NCI-H146 treated with DMSO at 0.1 percent for 48 hours (cell line): ENCODE measurements around the gene STAT5B.
"Not testable (repeated sequence)": the region's sequence is repeated elsewhere in the genome, so short reads cannot be mapped to it uniquely, and the experiment has no call there.

Experiments
- DNase-seq: peaks from one replicate; lab custom pipeline; 2025; ENCODE audit not compliant: unreplicated experiment; lab: John Stamatoyannopoulos, UW

STAT5B gene

GRCh38 chr17:42198897-42199296 is 77.3 kb downstream of the STAT5B start:
- no peak for DNase-seq

GRCh38 chr17:42197564-42198156 is 78.5 kb downstream of the STAT5B start:
- no peak for DNase-seq

GRCh38 chr17:42193969-42194899 is 82.0 kb downstream of the STAT5B start, which contains the start of gene GHDC:
TSS of gene GHDC (minus strand) at chr17:42194494. CDS start at chr17:42193581, 913 bp downstream.
- peak; percentile 76 for DNase-seq

- DNase-seq, result no peak
Observed at GRCh38 chr17:42193216-42193968, 82.8 kb downstream of the STAT5B start.

DNA sequence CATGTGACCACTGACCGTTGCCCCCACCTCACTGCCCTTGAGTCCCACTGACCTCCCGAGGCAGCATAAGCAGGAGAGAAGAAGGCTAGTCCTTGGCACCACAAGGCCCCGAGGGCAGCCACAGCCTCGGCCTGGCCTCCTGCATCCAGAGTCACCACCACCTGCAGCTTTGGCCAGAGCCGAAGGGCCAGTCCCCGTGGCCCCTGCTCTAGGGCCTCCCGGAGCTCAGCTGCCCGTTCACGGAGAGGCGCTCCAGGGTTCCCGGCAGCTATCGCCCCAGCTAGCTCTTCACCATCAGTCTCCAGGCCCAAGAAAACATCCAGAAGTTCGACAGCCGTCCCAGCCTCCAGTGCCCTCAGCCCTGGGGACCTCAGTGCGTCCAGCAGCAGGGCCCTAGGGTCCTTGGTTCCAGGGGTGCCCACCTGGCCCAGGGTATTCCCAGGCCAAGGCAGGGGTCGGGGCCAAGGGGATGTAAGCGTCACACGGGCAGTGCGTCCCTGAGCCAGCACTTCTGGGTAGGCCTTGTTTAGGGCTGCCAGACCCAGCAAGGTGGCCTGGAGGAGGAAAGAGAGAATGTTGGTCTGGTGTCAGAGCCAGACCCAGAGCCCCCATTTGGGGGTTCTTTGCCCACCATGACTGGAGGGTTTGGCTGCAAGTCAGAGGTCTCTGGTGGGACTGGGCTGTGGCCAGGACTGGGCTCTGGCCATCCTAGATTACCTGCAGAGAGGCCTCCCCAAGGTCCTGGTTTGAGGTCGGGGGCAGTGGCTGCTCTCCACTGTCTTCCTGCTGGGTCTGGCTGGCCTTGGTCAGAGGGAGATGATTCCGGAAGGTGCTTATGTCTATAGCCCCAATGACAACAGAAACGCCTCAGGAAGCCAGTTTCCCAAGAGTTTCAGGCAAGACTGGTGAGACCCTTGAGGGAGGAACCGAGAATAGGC is 83.7 kb downstream of the STAT5B start:
- DNase-seq, result no peak

GRCh38 chr17:42191275-42191608 is 84.9 kb downstream of the STAT5B start:
- no peak for DNase-seq

GRCh38 chr17:42190491-42191274 is 85.5 kb downstream of the STAT5B start:
- DNase-seq, result no peak

DNA sequence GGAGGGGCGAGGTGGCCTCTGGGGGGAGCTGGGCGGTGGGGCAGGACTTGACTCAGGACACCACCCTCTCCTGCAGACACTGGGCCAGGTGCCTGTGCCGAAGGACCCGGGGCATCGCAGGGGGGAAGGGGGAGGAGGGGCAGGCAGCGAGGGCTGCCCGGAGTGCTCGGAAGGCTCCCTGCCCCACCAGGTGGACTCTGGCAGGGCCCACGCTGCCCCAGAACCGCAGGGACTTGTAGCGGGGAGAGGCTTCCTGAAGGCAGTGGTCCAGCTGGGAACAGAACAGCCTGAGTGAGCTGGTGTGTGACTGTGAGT is 86.6 kb downstream of the STAT5B start:
- no peak for DNase-seq

DNA sequence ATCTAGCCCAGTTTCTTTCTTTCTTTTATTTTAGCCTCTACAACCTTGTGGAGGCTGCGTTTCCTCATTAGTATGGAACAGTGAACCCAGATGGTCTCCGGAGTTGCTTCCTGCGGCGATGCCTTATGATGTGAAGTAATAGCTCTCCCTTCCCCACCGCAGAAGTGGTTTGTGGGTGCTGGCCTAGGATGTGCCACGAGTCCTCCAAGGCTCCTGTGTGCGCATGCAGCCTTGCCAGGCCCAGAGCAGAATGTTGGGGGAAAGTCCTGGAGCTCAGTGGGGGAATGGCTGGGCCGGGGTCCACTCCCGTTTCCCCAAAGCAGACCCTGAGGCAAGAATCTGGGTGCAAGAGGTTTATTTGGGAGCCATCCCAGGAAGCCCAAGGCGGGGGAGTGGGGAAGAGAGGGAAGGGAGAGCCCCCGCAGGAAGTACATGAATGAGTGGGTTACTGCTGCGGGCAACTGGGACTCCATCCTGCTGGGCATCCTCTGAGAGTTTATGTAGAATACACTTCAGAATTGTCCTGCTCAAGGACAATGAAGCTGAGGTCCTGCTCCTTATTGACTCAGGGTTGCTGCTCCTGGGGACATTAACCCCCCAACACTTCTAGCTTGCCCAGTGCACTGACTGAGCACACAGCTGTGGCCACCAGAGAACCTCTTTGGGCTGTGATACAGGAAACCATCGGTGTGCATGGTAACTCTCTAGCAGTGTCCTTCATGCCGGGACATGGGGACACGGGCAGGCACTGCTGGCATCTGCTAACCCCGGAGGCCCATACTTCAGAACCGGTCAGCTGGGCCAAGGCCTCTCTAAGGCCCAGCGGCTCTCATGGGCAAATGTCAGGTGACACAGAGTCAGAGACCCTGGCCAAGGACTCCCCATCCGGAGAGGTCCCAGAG is 87.2 kb downstream of the STAT5B start:
- no peak for DNase-seq

- no peak for DNase-seq
Observed at GRCh38 chr17:42187833-42188232, 88.4 kb downstream of the STAT5B start.

DNA sequence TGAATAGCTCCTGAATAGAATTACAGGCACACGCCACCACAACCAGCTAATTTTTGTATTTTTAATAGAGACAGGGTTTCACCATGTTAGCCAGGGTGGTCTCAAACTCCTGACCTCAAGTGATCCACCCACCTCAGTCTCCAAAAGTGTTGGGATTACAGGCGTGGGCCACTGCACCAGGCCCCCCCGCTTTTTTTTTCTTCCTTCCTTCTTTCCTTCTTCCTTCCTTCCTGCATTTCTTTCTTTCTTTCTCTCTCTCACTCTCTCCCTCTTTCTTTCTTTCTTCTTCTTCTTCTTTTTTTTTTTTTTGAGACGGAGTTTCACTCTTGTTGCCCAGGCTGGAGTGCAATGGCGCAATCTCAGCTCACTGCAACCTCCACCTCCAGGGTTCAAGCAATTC is 90.0 kb downstream of the STAT5B start:
- DNase-seq, result not testable (repeated sequence)

- no peak for DNase-seq
Observed at GRCh38 chr17:42185621-42185930, 90.6 kb downstream of the STAT5B start.

GRCh38 chr17:42184713-42185620 is 91.2 kb downstream of the STAT5B start, which contains the start of gene HCRT:
TSS of gene HCRT (minus strand) at chr17:42185452. CDS start at chr17:42185365, 87 bp downstream.
- no peak for DNase-seq

- DNase-seq, result peak; percentile 69
Observed at GRCh38 chr17:42183741-42184711, 92.2 kb downstream of the STAT5B start.

DNA sequence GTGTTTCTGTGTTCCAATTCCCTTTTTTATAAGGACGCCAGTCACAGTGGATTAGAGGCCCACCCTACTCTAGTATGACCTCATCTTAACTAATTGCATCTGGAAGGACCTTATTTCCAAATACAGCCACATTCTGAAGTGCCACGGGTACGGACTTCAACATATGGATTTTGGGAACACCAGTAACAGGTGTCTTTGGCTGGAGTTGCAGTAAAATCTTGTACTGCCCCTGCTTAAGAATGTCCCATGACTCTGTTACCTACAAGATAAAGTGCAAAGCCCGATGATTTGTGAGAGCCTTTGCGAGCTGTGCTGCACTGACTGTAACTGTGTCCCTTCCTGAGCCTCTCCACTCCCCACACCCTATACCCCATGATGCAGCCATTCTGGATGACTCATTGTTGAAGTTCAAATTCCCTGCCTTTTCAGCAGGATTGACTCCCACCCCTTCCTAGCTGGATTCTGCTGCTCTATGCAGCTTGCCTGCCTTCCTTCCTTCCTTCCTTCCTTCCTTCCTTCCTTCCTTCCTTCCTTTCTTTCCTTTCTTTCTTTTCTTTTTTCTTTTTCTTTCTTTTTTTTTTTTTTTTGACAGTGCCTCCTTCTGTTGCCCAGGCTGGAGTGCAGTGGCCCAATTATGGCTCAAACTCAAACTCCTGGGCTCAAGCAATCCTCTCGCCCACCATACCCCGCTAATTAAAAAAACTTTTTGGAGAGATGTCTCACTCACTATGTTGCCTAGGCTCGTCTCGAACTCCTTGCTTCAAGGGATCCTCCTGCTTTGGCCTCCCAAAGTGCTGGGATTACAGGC is 93.1 kb downstream of the STAT5B start:
- no peak for DNase-seq

DNA sequence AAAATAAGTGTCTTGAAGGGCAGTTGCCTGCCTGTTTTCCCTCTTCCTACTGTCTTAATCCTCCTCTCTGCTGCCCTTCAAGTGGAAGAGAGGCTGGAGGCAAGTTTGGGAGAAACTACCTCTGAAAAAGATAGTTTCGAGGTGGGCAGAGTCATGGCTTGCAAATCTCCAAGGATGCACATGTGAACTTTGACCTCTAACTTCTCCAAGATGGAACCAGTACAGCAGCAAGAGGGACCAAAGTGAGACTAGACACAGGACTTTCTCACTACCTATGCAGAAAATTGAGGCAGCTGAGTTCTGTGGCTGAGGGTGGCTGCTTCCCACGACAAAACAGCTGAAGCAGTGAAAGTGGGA is 94.4 kb downstream of the STAT5B start:
- DNase-seq, result no peak
